GM12878 (cell line): ENCODE data around the gene GUCY2F. TPM values are rescaled to one million over a fixed set of nuclear protein-coding genes. Genes with fewer than 3 reads are reported as not detected.

Experiments
- ATAC-seq: fragments of 200-7000 bp; cut with Tn5 transposase; 3 replicates; pipeline ENCODE4 v1.9.1; 2020; ENCODE audit warnings: mild to moderate bottlenecking, moderate library complexity
- BruUV-seq: library from RNA; stranded (reverse); fragments of 400-500 nt; replicated peaks from 2 replicates; lab custom pipeline; 2021; lab: Mats Ljungman, UMichigan
- CTCF ChIA-PET: fragments of 300-600 bp; sonication (Branson Sonifier 250); formaldehyde crosslinking; extraction: SDS; loops from one replicate; lab custom pipeline; 2021; ENCODE audit warnings: inconsistent platforms; lab: Yijun Ruan, JAX
- POLR2A ChIA-PET: fragments of 350-600 bp; formaldehyde crosslinking; extraction: SDS; loops from one replicate; lab custom pipeline; 2021; ENCODE audit warnings: inconsistent platforms; lab: Charles Lee
- RAD21 ChIA-PET: fragments of 300-600 bp; sonication (Branson Sonifier 250); formaldehyde crosslinking; loops from one replicate; lab custom pipeline; 2023; ENCODE audit warnings: antibody characterized with exemption; ENCODE audit not compliant: unreplicated experiment; lab: Charles Lee
- SMC1A ChIA-PET: fragments of 300-600 bp; sonication (Branson Sonifier 250); formaldehyde crosslinking; loops from one replicate; lab custom pipeline; 2023; ENCODE audit not compliant: unreplicated experiment, uncharacterized antibody; lab: Charles Lee
- DNase-seq: peaks from one replicate; pipeline ENCODE4 v3.0.0-alpha.2; 2011; ENCODE audit warnings: low read depth, low spot score
- FAIRE-seq: peaks from 3 replicates; lab custom pipeline; 2011; peaks lifted over from hg19 to GRCh38; lab: Jason Lieb, UNC
- H2AFZ ChIP-seq: 2 replicates; pipeline ENCODE4 v1.6.0; 2011; ENCODE audit warnings: low read depth, low read length, control low read depth; ENCODE audit not compliant: control insufficient read depth
- H3K27ac ChIP-seq: 2 replicates; pipeline ENCODE4 v1.5.1; 2011; ENCODE audit warnings: control low read depth; ENCODE audit not compliant: control insufficient read depth, insufficient read depth
- H3K27me3 ChIP-seq, 2 experiments: replicated peaks in 1 of 2; 2 replicates each; pipeline versions ENCODE4 v1.6.0 to v1.6.1; 2011; ENCODE audit warnings: low read length in 1 of 2; ENCODE audit not compliant: control insufficient read depth in 2 of 2, insufficient read depth in 2 of 2
- H3K36me3 ChIP-seq, 2 experiments: 2 replicates each; pipeline ENCODE4 v1.5.1; 2011; ENCODE audit warnings: low read length in 1 of 2; ENCODE audit not compliant: control insufficient read depth in 2 of 2, insufficient read depth in 2 of 2
- H3K4me1 ChIP-seq: 2 replicates; pipeline ENCODE4 v1.6.1; 2011; ENCODE audit warnings: mild to moderate bottlenecking, low read length, moderate library complexity, mixed read lengths; ENCODE audit not compliant: control insufficient read depth, insufficient read depth
- H3K4me2 ChIP-seq: 2 replicates; pipeline ENCODE4 v1.6.0; 2011; ENCODE audit warnings: control low read depth; ENCODE audit not compliant: control insufficient read depth, insufficient read depth
- H3K4me3 ChIP-seq: fragments of 200-600 bp; sonication (generic); 2 replicates; pipeline ENCODE4 v1.5.1; 2016
- H3K79me2 ChIP-seq: 2 replicates; pipeline ENCODE4 v1.6.0; 2011; ENCODE audit warnings: low read length; ENCODE audit not compliant: control insufficient read depth, insufficient read depth
- H3K9ac ChIP-seq: 2 replicates; pipeline ENCODE4 v1.8.0; 2011; ENCODE audit warnings: low read length, control low read depth, mixed read lengths; ENCODE audit not compliant: control insufficient read depth, insufficient read depth
- H3K9me3 ChIP-seq: replicated peaks from 3 replicates; pipeline ENCODE4 v1.5.1; 2011; ENCODE audit warnings: mild to moderate bottlenecking, low read length; ENCODE audit not compliant: control insufficient read depth, insufficient read depth
- H4K20me1 ChIP-seq: 2 replicates; pipeline ENCODE4 v1.6.0; 2011; ENCODE audit not compliant: control insufficient read depth, insufficient read depth
- BCLAF1 ChIP-seq: fragments of 450-650 bp; IDR thresholded peaks from 2 replicates; pipeline ENCODE4 v1.6.1; 2017; ENCODE audit warnings: antibody characterized with exemption, mild to moderate bottlenecking, moderate library complexity
- CBFB ChIP-seq: IDR thresholded peaks from 2 replicates; pipeline ENCODE4 v1.6.1; 2016; ENCODE audit warnings: antibody characterized with exemption, low read depth
- CEBPB ChIP-seq, 2 experiments: fragments of 150-350 bp in 1 of 2; IDR thresholded peaks; 2 replicates each; pipeline ENCODE4 v1.6.1; 2012 to 2014; ENCODE audit warnings: low read depth in 2 of 2, low read length in 2 of 2, borderline replicate concordance in 1 of 2, inconsistent platforms in 1 of 2
- CREB1 ChIP-seq: IDR thresholded peaks from 2 replicates; pipeline ENCODE4 v1.6.1; 2012; ENCODE audit warnings: low read depth, mild to moderate bottlenecking, inconsistent platforms
- FOXK2 ChIP-seq: fragments of 450-650 bp; IDR thresholded peaks from 2 replicates; pipeline ENCODE4 v1.6.1; 2017; ENCODE audit warnings: mild to moderate bottlenecking, moderate library complexity
- MEF2B ChIP-seq: fragments of 450-650 bp; IDR thresholded peaks from 2 replicates; pipeline ENCODE4 v1.6.1; 2018; ENCODE audit warnings: mild to moderate bottlenecking, moderate library complexity; ENCODE audit not compliant: partially characterized antibody, poor library complexity, severe bottlenecking
- NBN ChIP-seq: fragments of 450-650 bp; IDR thresholded peaks from 2 replicates; pipeline ENCODE4 v1.6.1; 2016
- POLR2AphosphoS5 ChIP-seq: IDR thresholded peaks from 2 replicates; pipeline ENCODE4 v1.6.1; 2011; ENCODE audit warnings: mild to moderate bottlenecking, low read length, inconsistent platforms
- PRDM15 ChIP-seq: fragments of 450-650 bp; formaldehyde crosslinking; IDR thresholded peaks from 2 replicates; pipeline ENCODE4 v1.4.0; 2020; ENCODE audit warnings: mild to moderate bottlenecking, moderate library complexity
- RUNX3 ChIP-seq: IDR thresholded peaks from 2 replicates; pipeline ENCODE4 v1.6.1; 2012; ENCODE audit warnings: low read length, inconsistent platforms
- in situ Hi-C: fragments of 300-500 bp; cut with MboI; formaldehyde crosslinking; loops from 9 replicates; pipeline ENCODE4 v1.14.3; 2018; ENCODE audit warnings: mixed read lengths
- intact Hi-C: fragments of 100-400 bp; cut with micrococcal nuclease; formaldehyde crosslinking; loops from one replicate; pipeline ENCODE4 v1.14.2; 2022; ENCODE audit not compliant: unreplicated experiment
- polyA plus RNA-seq, 11 experiments: library from polyadenylated mRNA; depleted of rRNA in 4 of 11; unstranded in 6 of 11; stranded (reverse) in 5 of 11; fragments of >200 nt; fragmentation: Nextera tagmentation in 4 of 11; fragmentation: Illumina TruSeq in 1 of 11; extraction: Ambion mirVana in 4 of 11; extraction: Trizol in 1 of 11; gene quantifications; 1 replicate in 1 of 11; 2 replicates in 10 of 11; pipeline versions ENCODE4 v1.2.1 to v1.2.3, GENCODE V29; 2011 to 2016; ENCODE audit warnings: inconsistent platforms in 2 of 11, missing spikeins in 2 of 11, low read depth in 1 of 11
- total RNA-seq, 4 experiments: library from RNA; depleted of rRNA in 3 of 4; stranded (reverse); fragments of >200 nt in 3 of 4; fragmentation: Illumina TruSeq in 1 of 4; extraction: Trizol in 1 of 4; gene quantifications; 2 replicates each; pipeline versions ENCODE4 v1.2.1 to v1.2.3, GENCODE V29; 2013 to 2021
- TF ChIP-seq, protein P1 (sequence below): fragments of 150-350 bp; IDR thresholded peaks from 2 replicates; pipeline ENCODE4 v1.6.1; 2016; ENCODE audit warnings: low read depth, low read length

The GUCY2F gene
- total and polyA plus RNA-seq, 10 of the 15 experiments (the other 5 are each of a cell fraction or from before 2014, with no cell fraction given): not detected

DNA sequence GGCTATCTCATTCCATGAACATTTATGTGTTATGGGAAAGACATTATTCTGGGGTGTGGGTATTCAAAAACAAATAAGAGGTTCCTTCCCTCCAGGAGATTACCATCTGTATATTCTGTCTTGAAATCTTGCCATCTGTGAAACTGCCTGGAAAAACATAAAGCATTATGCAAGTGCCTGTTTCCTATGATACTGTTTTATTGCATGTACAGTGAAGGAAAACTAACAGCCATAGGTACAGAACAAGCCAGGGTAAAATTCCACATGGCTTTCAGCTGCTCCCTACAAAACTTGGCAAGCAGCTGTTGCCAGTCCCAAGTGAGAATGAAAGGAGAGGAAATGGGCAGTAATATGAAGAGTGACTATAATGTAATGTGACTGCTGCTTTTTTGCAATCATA is 136.0 kb downstream of the GUCY2F start:
- no peak for ATAC-seq
- Histone ChIP-seq H3K4me1 (no peaks in the 10 kb centered on the region), H3K36me3 (no peaks in the 10 kb centered on the region), H3K9me3 (no peaks in the 10 kb centered on the region; the same call in 2 of the 3 replicates), H3K4me2 (no peak overlapping the region), H4K20me1 (no peaks in the 10 kb centered on the region), H3K27ac (no peak overlapping the region), H3K9ac (no peak overlapping the region), H3K27me3 (no peaks in the 10 kb centered on the region), H3K4me3 (no peak overlapping the region), H3K79me2 (no peaks in the 10 kb centered on the region), H2AFZ (no peak overlapping the region)
- no peak for TF ChIP-seq BCLAF1
- TF ChIP-seq FOXK2: no peak
- no peak for TF ChIP-seq PRDM15 (CRISPR knock-in tag)
- no peak for TF ChIP-seq NBN
- TF ChIP-seq, protein P1, sequence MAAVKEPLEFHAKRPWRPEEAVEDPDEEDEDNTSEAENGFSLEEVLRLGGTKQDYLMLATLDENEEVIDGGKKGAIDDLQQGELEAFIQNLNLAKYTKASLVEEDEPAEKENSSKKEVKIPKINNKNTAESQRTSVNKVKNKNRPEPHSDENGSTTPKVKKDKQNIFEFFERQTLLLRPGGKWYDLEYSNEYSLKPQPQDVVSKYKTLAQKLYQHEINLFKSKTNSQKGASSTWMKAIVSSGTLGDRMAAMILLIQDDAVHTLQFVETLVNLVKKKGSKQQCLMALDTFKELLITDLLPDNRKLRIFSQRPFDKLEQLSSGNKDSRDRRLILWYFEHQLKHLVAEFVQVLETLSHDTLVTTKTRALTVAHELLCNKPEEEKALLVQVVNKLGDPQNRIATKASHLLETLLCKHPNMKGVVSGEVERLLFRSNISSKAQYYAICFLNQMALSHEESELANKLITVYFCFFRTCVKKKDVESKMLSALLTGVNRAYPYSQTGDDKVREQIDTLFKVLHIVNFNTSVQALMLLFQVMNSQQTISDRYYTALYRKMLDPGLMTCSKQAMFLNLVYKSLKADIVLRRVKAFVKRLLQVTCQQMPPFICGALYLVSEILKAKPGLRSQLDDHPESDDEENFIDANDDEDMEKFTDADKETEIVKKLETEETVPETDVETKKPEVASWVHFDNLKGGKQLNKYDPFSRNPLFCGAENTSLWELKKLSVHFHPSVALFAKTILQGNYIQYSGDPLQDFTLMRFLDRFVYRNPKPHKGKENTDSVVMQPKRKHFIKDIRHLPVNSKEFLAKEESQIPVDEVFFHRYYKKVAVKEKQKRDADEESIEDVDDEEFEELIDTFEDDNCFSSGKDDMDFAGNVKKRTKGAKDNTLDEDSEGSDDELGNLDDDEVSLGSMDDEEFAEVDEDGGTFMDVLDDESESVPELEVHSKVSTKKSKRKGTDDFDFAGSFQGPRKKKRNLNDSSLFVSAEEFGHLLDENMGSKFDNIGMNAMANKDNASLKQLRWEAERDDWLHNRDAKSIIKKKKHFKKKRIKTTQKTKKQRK: no peak
- TF ChIP-seq CREB1: no peak
- no peak for TF ChIP-seq RUNX3
- TF ChIP-seq POLR2AphosphoS5: no peak
- no peak for TF ChIP-seq CEBPB (IDR thresholded peaks at IDR 0.05; ENCODE audit: borderline replicate concordance in 1 of 2, low read depth in 2 of 2, low read length in 2 of 2)
- no peak for TF ChIP-seq MEF2B
- TF ChIP-seq CBFB: no peak
- in situ Hi-C loops (no loop called here), intact Hi-C loops (no loop called here)
- DNase-seq: no peak
- SMC1A ChIA-PET: interaction anchor here (0.7 to 1.3 kb wide), 5 partner anchors 9 to 78 kb away, joined by 3 to 4 read pairs (median 3); no protein-coding TSS in a partner anchor
- RAD21 ChIA-PET: no interaction called here
- BruUV-seq: no TSS peak
- no peak for FAIRE-seq
- POLR2A ChIA-PET: no interaction called here
- CTCF ChIA-PET: interaction anchor here (3.0 kb wide), 1 partner anchor 9 kb away, joined by 10 read pairs; no protein-coding TSS in a partner anchor
